HG02943 (cell line): Measurements from ENCODE around the gene CENPB.

Source experiments
- ATAC-seq: cut with Tn5 transposase; IDR thresholded peaks from one replicate; pipeline ENCODE4 v1.9.1; 2021; ENCODE audit warnings: mild to moderate bottlenecking, low read depth, moderate library complexity; ENCODE audit not compliant: unreplicated experiment

CENPB gene

GRCh38 chr20:3812259-3812681, 25.7 kb upstream of the CENPB start:
- ATAC-seq = no peak

GRCh38 chr20:3811467-3812258, 25.1 kb upstream of the CENPB start:
- no peak for ATAC-seq

- ATAC-seq = no peak
Observed at GRCh38 chr20:3808544-3808943, 22.0 kb upstream of the CENPB start.

GRCh38 chr20:3804781-3805180, 18.2 kb upstream of the CENPB start:
- ATAC-seq = no peak

- ATAC-seq = no peak
Observed at GRCh38 chr20:3804254-3804751, 17.8 kb upstream of the CENPB start.

- no peak for ATAC-seq
Observed at GRCh38 chr20:3803854-3804253, 17.3 kb upstream of the CENPB start.

- no peak for ATAC-seq
Observed at GRCh38 chr20:3803289-3803688, 16.7 kb upstream of the CENPB start.

- no peak for ATAC-seq
Observed at GRCh38 chr20:3802524-3803239, 16.1 kb upstream of the CENPB start.

- no peak for ATAC-seq
Observed at GRCh38 chr20:3801846-3802245, 15.3 kb upstream of the CENPB start.

- no peak for ATAC-seq
Observed at GRCh38 chr20:3801299-3801698, 14.8 kb upstream of the CENPB start.

GRCh38 chr20:3800878-3801260, 14.3 kb upstream of the CENPB start:
- ATAC-seq = no peak

- no peak for ATAC-seq
Observed at GRCh38 chr20:3800256-3800877, 13.8 kb upstream of the CENPB start.

- ATAC-seq = no peak
Observed at GRCh38 chr20:3798908-3799248, 12.3 kb upstream of the CENPB start.

GRCh38 chr20:3798373-3798768, 11.8 kb upstream of the CENPB start:
- ATAC-seq = no peak

GRCh38 chr20:3797592-3798372, 11.2 kb upstream of the CENPB start:
- ATAC-seq = no peak

- no peak for ATAC-seq
Observed at GRCh38 chr20:3797226-3797545, 10.6 kb upstream of the CENPB start.

- peak; percentile 14 for ATAC-seq
Observed at GRCh38 chr20:3796477-3797225, 10.1 kb upstream of the CENPB start.

- ATAC-seq = peak; percentile 55
Observed at GRCh38 chr20:3795511-3796468, 9.2 kb upstream of the CENPB start, which contains the start of gene CDC25B. CDC25B (plus strand) TSS chr20:3796310; CDS start chr20:3796532, 222 bp downstream.
